ENCODE results near the gene MND1. TPM values are rescaled to one million over a fixed set of nuclear protein-coding genes. Genes with fewer than 3 reads are reported as not detected.

MND1 gene
- total RNA-seq, 5 donors from 2014 or later (not counting 1 experiment from before 2014, with no cell fraction given), result 0.53 to 1.1 (median 0.70) TPM; not detected in 2

- Mint-ChIP-seq H3K4me1 (peaks cover 13 to 24% (median 15%) of the 10 kb centered on the region in 3 donors), H3K4me3 (no peak overlapping the region), H3K36me3 (no peaks in the 10 kb centered on the region), H3K27ac (no peak overlapping the region), H3K27me3 (no peaks in the 10 kb centered on the region), H3K9me3 (no peaks in the 10 kb centered on the region)
- Histone ChIP-seq H3K27me3 (replicated peaks in 1 of 2; ENCODE audit: control insufficient read depth in 2 of 2, extremely low read depth in 1 of 2, insufficient read depth in 2 of 2, low read length in 1 of 2) (no peaks in the 10 kb centered on the region), H3K9me3 (no peaks in the 10 kb centered on the region), H3K36me3 (ENCODE audit: control insufficient read depth in 2 of 2, extremely low read depth in 1 of 2, insufficient read depth in 1 of 2, low read length in 1 of 2) (no peaks in the 10 kb centered on the region), H3K27ac (ENCODE audit: low read length) (no peak overlapping the region), H3K4me1 (ENCODE audit: control insufficient read depth in 1 of 2, extremely low read depth in 1 of 2, insufficient read depth in 2 of 2, low read length in 2 of 2) (peaks cover 0 to 2% of the 10 kb centered on the region in 2 experiments), H3K4me3 (ENCODE audit: control insufficient read depth in 1 of 2, extremely low read depth in 1 of 2, low read length in 1 of 2) (no peak overlapping the region)
- WGBS (ENCODE audit: insufficient coverage), result 100% methylated on average over 3 of the region's 9 CpGs
- ChIA-PET POLR2A (no interaction called here), CTCF (interaction anchor here in 1 of 2 donors (1.0 kb wide), 1 partner anchor 86 kb away, joined by 3 read pairs; no protein-coding TSS in a partner anchor)
- DNase-seq (no peak), ATAC-seq (replicated peaks in 1 of 4) (no peak)
Measured at GRCh38 chr4:153419673-153420278, 75.3 kb downstream of the MND1 start.

- H3K4me3 Mint-ChIP-seq, result no peak overlapping the region
- no peak for ATAC-seq (replicated peaks in 1 of 4)
- no peaks in the 10 kb centered on the region for H3K9me3 Mint-ChIP-seq
- Histone ChIP-seq H3K27me3 (replicated peaks in 1 of 2; ENCODE audit: control insufficient read depth in 2 of 2, extremely low read depth in 1 of 2, insufficient read depth in 2 of 2, low read length in 1 of 2) (no peaks in the 10 kb centered on the region), H3K9me3 (no peaks in the 10 kb centered on the region), H3K36me3 (ENCODE audit: control insufficient read depth in 2 of 2, extremely low read depth in 1 of 2, insufficient read depth in 1 of 2, low read length in 1 of 2) (no peaks in the 10 kb centered on the region), H3K4me3 (ENCODE audit: control insufficient read depth in 1 of 2, extremely low read depth in 1 of 2, low read length in 1 of 2) (no peak overlapping the region), H3K27ac (ENCODE audit: low read length) (no peak overlapping the region), H3K4me1 (ENCODE audit: control insufficient read depth in 1 of 2, extremely low read depth in 1 of 2, insufficient read depth in 2 of 2, low read length in 2 of 2) (peaks cover 1 to 7% of the 10 kb centered on the region in 2 experiments)
- no peaks in the 10 kb centered on the region for H3K36me3 Mint-ChIP-seq
- WGBS (ENCODE audit: insufficient coverage), result 83% methylated on average over 1 of the region's 2 CpGs
- no peaks in the 10 kb centered on the region for H3K27me3 Mint-ChIP-seq
- POLR2A ChIA-PET, result no interaction called here
- H3K27ac Mint-ChIP-seq, result no peak overlapping the region
- CTCF ChIA-PET, result interaction anchor here in 1 of 2 donors (0.6 kb wide), 1 partner anchor 104 kb away, joined by 3 read pairs; no protein-coding TSS in a partner anchor
- peaks cover 13 to 25% (median 16%) of the 10 kb centered on the region in 3 donors for H3K4me1 Mint-ChIP-seq
- DNase-seq, result no peak
Measured at GRCh38 chr4:153420361-153420760, 75.9 kb downstream of the MND1 start.

GRCh38 chr4:153421941-153422340, 77.5 kb downstream of the MND1 start:
- H3K27ac ChIP-seq (ENCODE audit: low read length), result no peak overlapping the region
- ChIA-PET POLR2A (interaction anchor here in 1 of 2 donors (0.5 to 0.6 kb wide), 2 partner anchors 156 to 389 kb away, joined by 3 read pairs; no protein-coding TSS in a partner anchor), CTCF (no interaction called here)
- no peak for ATAC-seq (replicated peaks in 1 of 4)
- Mint-ChIP-seq H3K27ac (no peak overlapping the region), H3K36me3 (no peaks in the 10 kb centered on the region), H3K27me3 (no peaks in the 10 kb centered on the region), H3K9me3 (no peaks in the 10 kb centered on the region), H3K4me1 (peaks cover 26 to 38% (median 27%) of the 10 kb centered on the region in 3 donors), H3K4me3 (no peak overlapping the region)
- H3K36me3 ChIP-seq (ENCODE audit: control insufficient read depth in 2 of 2, extremely low read depth in 1 of 2, insufficient read depth in 1 of 2, low read length in 1 of 2), result no peaks in the 10 kb centered on the region
- no peaks in the 10 kb centered on the region for H3K9me3 ChIP-seq
- H3K4me3 ChIP-seq (ENCODE audit: control insufficient read depth in 1 of 2, extremely low read depth in 1 of 2, low read length in 1 of 2), result no peak overlapping the region
- no peak for DNase-seq
- peaks cover 16 to 19% of the 10 kb centered on the region in 2 experiments for H3K4me1 ChIP-seq (ENCODE audit: control insufficient read depth in 1 of 2, extremely low read depth in 1 of 2, insufficient read depth in 2 of 2, low read length in 2 of 2)
- no CpG with 5 or more reads among the region's 3 CpGs for WGBS (ENCODE audit: insufficient coverage)
- H3K27me3 ChIP-seq (replicated peaks in 1 of 2; ENCODE audit: control insufficient read depth in 2 of 2, extremely low read depth in 1 of 2, insufficient read depth in 2 of 2, low read length in 1 of 2), result no peaks in the 10 kb centered on the region

GRCh38 chr4:153426207-153426885, 81.9 kb downstream of the MND1 start:
- peak overlapping the region in 1 of 2 donors; percentile 15 for H3K4me3 ChIP-seq (ENCODE audit: control insufficient read depth in 1 of 2, extremely low read depth in 1 of 2, low read length in 1 of 2)
- H3K27ac ChIP-seq (ENCODE audit: low read length), result peak overlapping the region; percentile 85
- peaks cover 41 to 49% of the 10 kb centered on the region in 2 experiments for H3K4me1 ChIP-seq (ENCODE audit: control insufficient read depth in 1 of 2, extremely low read depth in 1 of 2, insufficient read depth in 2 of 2, low read length in 2 of 2)
- Mint-ChIP-seq H3K27me3 (no peaks in the 10 kb centered on the region), H3K36me3 (no peaks in the 10 kb centered on the region), H3K9me3 (no peaks in the 10 kb centered on the region), H3K4me1 (peaks cover 53 to 63% (median 59%) of the 10 kb centered on the region in 3 donors), H3K4me3 (peak overlapping the region; percentile 28 to 65 (median 49)), H3K27ac (peak overlapping the region; percentile 87 to 95)
- ATAC-seq (replicated peaks in 1 of 4) (peak; percentile 75 to 93 (median 84)), DNase-seq (peak in 13 of 35 experiments; percentile 7 to 71 (median 19))
- POLR2A ChIA-PET, result interaction anchor here in 1 of 2 donors (0.7 kb wide), 3 partner anchors 33 to 81 kb away, joined by 3 to 6 read pairs (median 3); no protein-coding TSS in a partner anchor
- H3K36me3 ChIP-seq (ENCODE audit: control insufficient read depth in 2 of 2, extremely low read depth in 1 of 2, insufficient read depth in 1 of 2, low read length in 1 of 2), result no peaks in the 10 kb centered on the region
- H3K27me3 ChIP-seq (replicated peaks in 1 of 2; ENCODE audit: control insufficient read depth in 2 of 2, extremely low read depth in 1 of 2, insufficient read depth in 2 of 2, low read length in 1 of 2), result no peaks in the 10 kb centered on the region
- WGBS (ENCODE audit: insufficient coverage), result no CpG with 5 or more reads among the region's 4 CpGs
- CTCF ChIA-PET, result interaction anchor here in 1 of 2 donors (0.7 to 1.5 kb wide), 8 partner anchors 8 to 209 kb away, joined by 3 to 9 read pairs (median 4); no protein-coding TSS in a partner anchor
- H3K9me3 ChIP-seq, result no peaks in the 10 kb centered on the region

- ChIA-PET POLR2A (interaction anchor here in 1 of 2 donors (0.5 kb wide), 1 partner anchor 105 kb away, joined by 3 read pairs; no protein-coding TSS in a partner anchor), CTCF (interaction anchor here in 1 of 2 donors (1.0 to 1.5 kb wide), 3 partner anchors 9 to 207 kb away, joined by 3 to 4 read pairs (median 4); no protein-coding TSS in a partner anchor)
- Histone ChIP-seq H3K9me3 (no peaks in the 10 kb centered on the region), H3K4me1 (ENCODE audit: control insufficient read depth in 1 of 2, extremely low read depth in 1 of 2, insufficient read depth in 2 of 2, low read length in 2 of 2) (peaks cover 43 to 49% of the 10 kb centered on the region in 2 experiments), H3K36me3 (ENCODE audit: control insufficient read depth in 2 of 2, extremely low read depth in 1 of 2, insufficient read depth in 1 of 2, low read length in 1 of 2) (no peaks in the 10 kb centered on the region), H3K27ac (ENCODE audit: low read length) (peak overlapping the region; percentile 85), H3K27me3 (replicated peaks in 1 of 2; ENCODE audit: control insufficient read depth in 2 of 2, extremely low read depth in 1 of 2, insufficient read depth in 2 of 2, low read length in 1 of 2) (no peaks in the 10 kb centered on the region), H3K4me3 (ENCODE audit: control insufficient read depth in 1 of 2, extremely low read depth in 1 of 2, low read length in 1 of 2) (no peak overlapping the region)
- WGBS (ENCODE audit: insufficient coverage), result 83% methylated on average over 1 of the region's 4 CpGs
- no peaks in the 10 kb centered on the region for H3K9me3 Mint-ChIP-seq
- H3K27ac Mint-ChIP-seq, result peak overlapping the region; percentile 87 to 95
- ATAC-seq (replicated peaks in 1 of 4) (no peak), DNase-seq (no peak)
- H3K4me3 Mint-ChIP-seq, result peak overlapping the region in 1 of 3 donors; percentile 61
- peaks cover 58 to 64% (median 59%) of the 10 kb centered on the region in 3 donors for H3K4me1 Mint-ChIP-seq
- H3K36me3 Mint-ChIP-seq, result no peaks in the 10 kb centered on the region
- no peaks in the 10 kb centered on the region for H3K27me3 Mint-ChIP-seq
Measured at GRCh38 chr4:153427363-153428071, 83.0 kb downstream of the MND1 start.
